HG02642 (cell line): ENCODE results near the gene DOC2A.
"Not testable (repeated sequence)": the region's sequence is repeated elsewhere in the genome, so short reads cannot be mapped to it uniquely, and the experiment has no call there.

Experiments
- ATAC-seq: cut with Tn5 transposase; IDR thresholded peaks from one replicate; pipeline ENCODE4 v1.9.1; 2021; ENCODE audit warnings: mild to moderate bottlenecking; ENCODE audit not compliant: unreplicated experiment, poor library complexity

The DOC2A gene

GRCh38 chr16:30010844-30011713 is at the start of gene DOC2A:
Gene DOC2A (minus strand): TSS chr16:30011027. CDS start chr16:30010222, 805 bp downstream.
- ATAC-seq: no peak

DNA sequence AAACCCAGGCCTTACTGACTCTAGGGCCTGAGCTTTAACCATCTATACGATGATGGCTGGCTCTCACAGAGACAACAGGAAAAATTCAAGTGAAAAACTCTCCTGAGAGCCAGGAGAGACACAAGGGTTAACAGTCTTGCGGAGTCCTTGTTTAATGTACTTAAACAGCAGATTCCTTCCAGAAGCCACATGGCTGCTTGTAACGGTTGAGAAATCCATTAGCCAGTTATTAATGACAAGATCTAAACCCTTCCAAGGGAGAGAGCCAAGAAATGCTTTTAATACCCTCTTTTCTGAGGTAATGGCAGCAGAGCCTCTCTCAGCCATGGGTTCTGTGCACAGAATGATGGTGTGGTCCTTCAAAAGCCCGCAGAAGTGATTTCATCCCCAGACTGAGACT is 49.5 kb upstream of the DOC2A start:
- ATAC-seq: no peak

DNA sequence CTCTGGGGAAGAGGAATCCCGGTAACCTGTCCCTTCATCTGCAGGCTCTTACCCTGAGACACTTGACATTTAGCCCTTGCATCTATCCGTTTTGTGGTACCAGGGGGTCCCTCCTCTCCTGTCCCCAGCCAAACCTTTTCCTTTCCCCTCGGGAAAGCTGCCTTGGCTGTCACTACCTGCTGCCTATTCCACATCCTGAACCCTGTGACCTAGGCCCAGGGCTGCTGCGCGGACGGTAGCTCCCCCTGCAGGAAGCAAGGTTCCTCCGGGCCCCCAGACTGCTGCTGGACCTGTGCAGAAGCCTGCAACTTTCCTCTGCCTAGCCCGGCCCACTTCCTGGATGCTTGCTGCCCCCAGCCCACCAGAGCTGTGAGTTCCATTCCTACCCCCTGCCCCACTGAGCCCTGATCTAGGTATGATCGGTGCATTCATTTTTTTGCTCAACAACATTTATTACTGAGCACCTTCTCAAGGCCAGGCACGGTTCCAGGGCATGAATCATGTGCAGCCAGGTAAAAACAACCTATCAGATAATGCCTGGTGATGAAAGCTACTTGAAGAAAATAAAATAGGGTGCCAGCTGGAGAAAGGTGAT is 44.2 kb upstream of the DOC2A start:
- ATAC-seq: no peak

GRCh38 chr16:30054451-30054850 is 43.6 kb upstream of the DOC2A start:
- ATAC-seq: no peak

GRCh38 chr16:30053376-30054015 is 42.7 kb upstream of the DOC2A start:
- ATAC-seq: peak; percentile 15

GRCh38 chr16:30052671-30053372 is 42.0 kb upstream of the DOC2A start:
- ATAC-seq: peak; percentile 83

- ATAC-seq: no peak
These were observed 40.7 kb upstream of the DOC2A start for GRCh38 chr16:30051518-30051917.

GRCh38 chr16:30049871-30050270 is 39.0 kb upstream of the DOC2A start:
- ATAC-seq: no peak

DNA sequence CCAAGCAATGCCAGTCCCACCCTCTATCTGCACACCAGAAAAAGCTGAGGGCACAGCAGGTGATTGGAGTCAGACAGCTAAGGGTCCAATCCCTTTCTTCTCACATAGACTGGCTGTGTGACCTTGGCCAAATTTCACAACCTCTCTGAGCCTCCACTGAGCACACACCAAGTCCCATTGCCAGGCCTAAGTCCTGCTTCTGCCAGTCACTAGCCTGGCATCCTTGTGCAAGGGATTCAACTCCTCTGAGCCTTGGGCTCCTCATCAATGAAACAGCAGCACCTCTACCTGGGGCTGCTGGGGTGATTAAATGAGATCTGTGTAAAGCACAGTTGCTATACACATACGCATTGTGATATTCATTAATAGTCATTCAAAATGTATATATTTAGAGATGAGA is 35.8 kb upstream of the DOC2A start:
- ATAC-seq: no peak

DNA sequence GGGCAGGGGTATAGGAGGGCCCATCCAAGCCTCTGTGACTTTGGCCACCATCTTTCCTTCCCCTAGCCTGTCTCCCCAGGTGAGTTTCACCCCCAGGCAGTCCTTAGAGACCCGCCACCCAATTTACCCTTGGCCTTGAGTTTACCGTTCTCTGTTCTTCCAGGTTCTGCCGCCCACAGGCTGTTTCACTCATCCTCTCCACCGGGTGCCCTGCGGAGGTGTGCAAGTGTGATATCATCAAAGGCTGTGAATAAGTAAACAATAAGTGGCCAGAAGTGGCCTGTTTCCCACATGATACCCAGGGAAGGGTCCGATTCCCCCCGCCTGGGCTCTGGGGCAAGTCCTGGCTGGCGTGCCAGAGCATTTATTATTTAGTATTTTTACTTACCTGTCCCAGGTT is 35.4 kb upstream of the DOC2A start:
- no peak for ATAC-seq

DNA sequence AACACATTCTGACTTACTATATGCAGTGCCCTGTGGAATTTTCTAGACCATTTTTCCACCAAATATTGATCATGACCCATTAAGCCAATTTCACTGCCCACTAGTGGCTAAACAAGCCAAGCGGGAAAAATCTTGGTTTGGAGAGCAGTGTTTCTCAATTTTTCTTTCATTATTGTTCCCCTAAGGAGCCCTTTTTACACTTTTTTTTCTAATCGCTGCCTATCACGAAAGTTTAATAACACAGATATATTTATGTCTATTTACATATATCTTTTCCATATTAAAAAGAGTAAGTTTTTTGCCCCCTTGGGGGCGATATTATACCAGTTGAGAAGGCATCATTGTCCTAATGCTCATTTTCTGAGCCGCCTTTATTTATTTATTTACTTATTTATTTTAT is 31.0 kb upstream of the DOC2A start:
- no peak for ATAC-seq

- not testable (repeated sequence) for ATAC-seq
These were observed 29.9 kb upstream of the DOC2A start for GRCh38 chr16:30040690-30041089.

DNA sequence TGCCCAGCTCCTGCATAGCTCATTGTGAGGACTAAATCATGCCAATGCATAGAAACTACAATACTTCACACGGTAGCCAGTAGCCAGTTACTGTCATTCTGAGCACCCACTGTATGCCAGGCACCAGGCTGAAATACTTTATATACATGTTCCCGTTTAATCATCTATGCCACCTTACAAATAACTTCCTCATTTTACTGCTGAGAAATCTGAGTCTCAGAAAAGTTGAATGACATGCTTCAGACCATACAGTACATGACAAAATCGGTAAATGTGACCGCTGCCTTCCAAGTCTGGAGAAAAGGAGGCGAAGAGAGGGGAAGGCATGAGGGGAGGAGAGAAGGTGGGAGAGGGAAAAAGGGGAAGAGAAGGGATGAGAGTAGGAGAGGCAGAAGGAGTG is 29.4 kb upstream of the DOC2A start:
- ATAC-seq: no peak

- no peak for ATAC-seq
These were observed 22.4 kb upstream of the DOC2A start for GRCh38 chr16:30033270-30033669.

GRCh38 chr16:30032083-30032819 is 21.4 kb upstream of the DOC2A start:
- no peak for ATAC-seq

DNA sequence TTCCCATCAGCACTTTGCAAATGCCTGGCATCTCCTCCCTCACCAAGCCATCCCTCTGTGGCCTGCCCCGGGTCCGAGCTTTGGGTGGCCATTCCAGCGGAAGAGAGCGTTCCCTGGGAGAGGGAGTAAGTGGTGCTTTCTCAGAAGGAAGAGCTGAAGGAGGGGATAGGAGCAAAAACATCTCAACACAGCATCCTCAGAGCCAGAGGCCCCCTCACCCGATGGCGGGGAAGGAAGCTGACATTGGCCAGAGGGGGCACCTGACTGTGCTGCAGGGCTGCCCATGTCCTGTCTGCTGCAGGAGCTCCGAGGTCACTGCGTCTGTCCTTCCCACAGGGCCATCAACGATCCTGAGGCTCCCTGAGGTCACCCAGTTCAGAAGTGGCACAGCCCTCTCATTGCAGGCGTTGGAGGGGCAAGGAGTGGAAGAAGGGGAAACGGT is 20.7 kb upstream of the DOC2A start:
- no peak for ATAC-seq

- ATAC-seq: no peak
These were observed 20.1 kb upstream of the DOC2A start, which contains the start of gene TLCD3B for GRCh38 chr16:30030841-30031413. Gene TLCD3B (minus strand): TSS chr16:30031271. CDS start chr16:30030527, 744 bp downstream.

DNA sequence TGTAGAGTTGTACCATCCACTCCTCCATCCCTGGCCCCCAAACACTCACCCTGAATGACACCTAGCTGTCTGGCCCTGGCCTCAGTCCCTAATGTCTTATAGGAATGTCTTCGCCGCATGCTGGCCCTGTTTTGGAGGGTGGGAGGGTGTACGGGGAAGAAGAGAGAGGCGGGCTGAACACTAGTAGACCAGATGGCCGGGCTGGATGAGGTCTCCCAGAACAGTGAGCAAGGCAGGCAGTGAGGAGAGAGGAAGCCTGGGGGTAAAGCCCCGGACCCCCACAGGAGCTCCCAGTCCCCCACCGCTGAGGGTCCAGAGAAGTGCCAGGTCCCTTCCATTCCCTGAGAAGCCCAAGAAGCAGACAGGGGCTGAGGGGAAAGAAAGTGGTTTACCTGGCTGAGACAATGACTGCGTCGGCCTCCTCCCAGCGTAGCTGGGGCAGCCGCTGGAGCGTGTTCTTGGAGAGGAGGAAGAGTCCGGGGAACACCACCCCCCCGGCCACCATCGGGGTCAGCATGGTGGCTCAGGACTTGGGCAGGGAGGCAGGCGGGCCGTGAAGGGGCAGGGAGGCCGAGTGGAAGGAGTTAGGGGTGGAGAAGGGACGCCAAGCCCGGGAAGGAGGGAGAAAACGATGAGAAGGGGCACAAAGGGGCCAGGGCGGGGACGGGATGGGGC is 19.3 kb upstream of the DOC2A start:
- ATAC-seq: no peak

DNA sequence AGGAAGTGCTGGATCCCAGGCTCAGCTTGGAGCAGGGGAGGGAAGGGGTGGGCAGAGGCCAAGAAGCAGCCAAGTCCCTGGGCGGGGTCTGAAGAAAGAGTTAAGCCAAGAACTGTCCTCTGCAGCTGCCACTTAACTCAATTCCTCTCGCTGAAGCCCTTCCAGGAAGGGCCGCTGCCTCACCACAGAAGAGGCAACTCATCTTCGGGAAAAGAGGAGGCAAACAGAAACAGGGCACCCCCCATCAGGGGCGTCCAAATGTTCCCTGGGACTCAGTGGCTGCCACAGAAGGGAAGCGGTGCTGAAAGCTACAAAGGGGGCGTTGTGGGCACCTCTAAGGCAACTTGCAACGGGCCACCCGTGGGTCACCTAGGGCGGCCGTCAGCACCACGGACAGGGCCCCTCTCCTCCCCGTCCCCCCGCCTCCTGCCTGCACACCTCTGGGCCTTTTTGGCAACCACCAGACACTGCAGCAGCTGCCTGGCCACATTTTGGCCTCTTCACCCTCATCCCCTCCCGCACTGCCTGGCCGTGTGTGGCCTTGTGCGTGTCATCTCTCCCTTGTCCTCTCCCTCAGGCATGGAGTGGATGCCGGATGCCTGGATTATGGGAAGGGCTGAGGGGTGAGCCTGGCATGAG is 17.7 kb upstream of the DOC2A start:
- ATAC-seq: no peak
